NCI-H2196 (cell line): ENCODE measurements around the gene HSF5.
"Not testable (repeated sequence)": the region's sequence is repeated elsewhere in the genome, so short reads cannot be mapped to it uniquely, and the experiment has no call there.

Experiments used
- DNase-seq: peaks from one replicate; lab custom pipeline; 2025; ENCODE audit not compliant: unreplicated experiment; lab: John Stamatoyannopoulos, UW

Gene HSF5

DNA sequence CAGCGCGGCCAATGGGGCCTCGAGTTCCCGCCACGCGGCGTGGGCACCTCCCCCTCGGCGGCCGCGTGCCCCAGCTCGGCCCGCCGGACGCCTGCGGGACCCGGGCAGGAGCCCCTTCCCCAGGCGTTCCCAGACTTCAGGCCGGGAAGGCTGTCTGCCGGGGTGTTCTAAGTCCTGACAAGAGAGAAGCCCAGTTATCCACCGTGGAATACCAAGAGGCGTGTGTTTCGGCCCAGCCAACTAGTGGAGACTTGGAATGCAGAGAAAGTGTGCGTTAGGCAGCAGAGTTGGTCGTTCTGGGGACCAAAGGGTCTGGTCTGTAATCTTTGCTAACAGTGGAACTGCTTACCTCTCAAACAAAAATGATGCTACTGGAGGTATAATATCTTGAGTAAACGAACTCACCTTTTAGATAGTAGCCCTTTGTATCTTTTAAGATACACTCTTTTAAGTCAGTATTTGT lies 251 bp upstream of the HSF5 start:
- no peak for DNase-seq

DNA sequence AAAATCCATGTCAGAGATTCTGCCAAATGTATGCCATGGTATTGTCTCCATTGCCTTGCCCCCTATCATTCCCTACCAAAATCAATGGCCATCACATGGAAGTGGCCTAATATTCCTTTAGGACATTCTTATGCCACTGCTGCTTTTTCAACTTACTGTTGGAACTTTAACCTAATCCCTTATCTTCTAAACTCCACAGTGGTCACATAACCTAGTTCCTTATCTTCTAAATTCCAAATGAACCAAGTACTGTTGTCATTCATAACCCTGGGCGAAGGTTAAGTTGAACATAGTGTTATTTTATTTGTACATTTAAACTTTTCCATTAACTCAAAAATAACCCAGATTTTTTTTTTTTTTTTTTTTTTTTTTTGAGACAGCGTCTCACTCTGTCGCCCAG lies 3.6 kb downstream of the HSF5 start:
- no peak for DNase-seq

DNA sequence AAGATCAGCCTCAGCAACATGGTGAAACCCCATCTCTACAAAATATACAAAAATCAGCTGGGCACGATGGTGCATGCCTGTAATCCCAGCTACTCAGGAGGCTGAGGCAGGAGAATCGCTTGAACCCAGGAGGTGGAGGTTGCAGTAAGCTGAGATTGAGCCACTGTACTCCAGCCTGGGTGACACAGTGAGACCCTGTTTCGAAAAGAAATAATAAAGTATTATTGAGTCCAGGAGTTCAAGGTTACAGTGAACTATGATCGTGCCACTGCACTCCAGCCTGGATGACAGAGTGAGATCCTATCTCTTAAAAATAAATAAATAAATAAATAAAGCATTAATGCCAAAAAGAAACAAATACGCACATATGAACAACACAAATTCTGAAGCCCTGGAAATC lies 6.4 kb downstream of the HSF5 start:
- not testable (repeated sequence) for DNase-seq

DNA sequence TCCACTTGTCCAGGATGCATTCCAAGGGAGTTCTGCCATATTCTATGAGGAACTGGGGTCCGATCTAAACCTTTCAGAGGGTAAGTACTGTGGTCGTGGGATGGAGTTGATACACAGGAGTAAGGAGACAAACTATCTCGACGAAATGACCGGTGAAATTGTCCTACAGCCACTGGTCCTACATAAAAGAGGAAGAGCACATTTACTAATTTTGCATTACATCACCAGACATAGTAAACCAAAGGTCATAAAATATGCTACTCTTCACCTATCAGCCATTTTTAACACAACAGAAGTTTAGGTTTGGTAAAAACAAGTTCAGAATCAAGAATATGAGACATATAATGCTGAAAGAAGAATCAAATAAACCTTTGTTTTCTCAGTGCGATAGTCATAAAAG lies 8.1 kb downstream of the HSF5 start:
- no peak for DNase-seq

DNA sequence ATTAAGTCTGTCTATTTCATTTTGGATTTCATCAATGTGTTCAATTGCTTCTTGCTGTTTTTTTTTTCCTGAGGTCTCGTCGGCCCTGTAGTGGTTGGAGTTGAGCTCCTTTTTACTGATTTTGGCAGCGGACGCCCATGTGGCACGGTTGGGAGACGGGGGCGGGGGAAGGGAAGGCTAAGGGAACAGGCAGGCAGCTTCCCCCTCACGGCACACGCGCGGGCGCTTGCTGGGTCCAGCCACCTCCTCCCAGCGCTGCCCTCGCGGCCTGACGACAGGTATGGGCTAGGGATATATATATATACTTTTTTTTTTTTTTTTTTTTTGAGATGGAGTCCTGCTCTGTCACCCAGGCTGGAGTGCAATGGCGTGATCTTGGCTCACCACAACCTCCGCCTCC lies 11.4 kb downstream of the HSF5 start:
- no peak for DNase-seq

DNA sequence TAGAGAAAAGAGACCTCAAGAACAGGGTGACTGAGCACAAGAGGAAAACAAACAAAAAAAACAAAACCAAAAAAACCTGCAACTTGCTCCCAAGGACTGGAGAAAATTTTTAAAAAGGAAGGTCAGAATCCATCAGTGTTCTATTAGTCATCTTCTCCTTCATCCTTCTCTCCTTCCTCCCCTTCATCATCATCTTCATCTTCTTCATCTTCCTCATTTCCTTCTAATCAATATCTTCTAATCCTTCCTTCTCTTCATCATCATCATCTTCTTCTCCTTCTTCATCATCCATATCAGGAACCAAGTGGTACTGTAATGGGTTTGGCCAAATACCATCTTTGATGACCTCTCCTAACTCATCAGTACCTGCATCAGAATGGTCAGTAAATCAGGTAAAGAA lies 12.2 kb downstream of the HSF5 start:
- DNase-seq: no peak

DNA sequence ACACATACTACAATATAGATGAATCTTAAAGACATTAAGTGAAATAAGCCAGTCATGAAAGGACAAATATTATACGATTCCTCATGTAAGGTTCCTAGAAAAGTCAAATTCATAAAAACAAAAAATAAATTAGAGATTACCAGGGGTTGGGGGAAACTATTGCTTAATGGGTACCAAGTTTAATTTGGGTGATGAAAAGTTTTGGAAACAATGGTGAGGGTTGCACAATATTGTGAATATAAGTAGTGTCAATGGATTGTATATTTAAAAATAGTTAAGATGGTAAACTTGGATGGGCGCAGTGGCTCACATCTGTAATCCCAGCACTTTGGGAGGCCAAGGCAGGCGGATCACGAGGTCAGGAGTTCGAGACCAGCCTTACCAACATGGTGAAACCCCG lies 17.9 kb downstream of the HSF5 start:
- no peak for DNase-seq

DNA sequence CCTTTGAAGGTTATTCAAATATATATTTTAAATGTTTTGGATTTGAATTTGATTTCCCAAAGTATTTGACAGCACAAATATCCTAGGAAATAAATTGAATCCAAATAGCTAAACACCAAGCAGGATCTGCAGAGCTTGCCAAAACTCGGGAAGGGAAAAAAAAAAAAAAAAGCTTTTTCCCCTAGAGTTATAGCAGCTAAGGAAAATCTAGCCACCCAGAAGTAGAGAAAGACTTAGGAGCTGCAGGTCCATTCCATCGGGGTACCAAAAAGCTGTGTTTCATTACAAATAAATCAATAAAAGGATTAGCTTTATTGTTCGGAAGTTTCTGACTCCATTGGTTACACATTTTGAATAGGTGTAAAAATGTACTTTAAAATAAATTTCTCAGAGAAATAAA lies 19.3 kb downstream of the HSF5 start:
- DNase-seq: no peak

DNA sequence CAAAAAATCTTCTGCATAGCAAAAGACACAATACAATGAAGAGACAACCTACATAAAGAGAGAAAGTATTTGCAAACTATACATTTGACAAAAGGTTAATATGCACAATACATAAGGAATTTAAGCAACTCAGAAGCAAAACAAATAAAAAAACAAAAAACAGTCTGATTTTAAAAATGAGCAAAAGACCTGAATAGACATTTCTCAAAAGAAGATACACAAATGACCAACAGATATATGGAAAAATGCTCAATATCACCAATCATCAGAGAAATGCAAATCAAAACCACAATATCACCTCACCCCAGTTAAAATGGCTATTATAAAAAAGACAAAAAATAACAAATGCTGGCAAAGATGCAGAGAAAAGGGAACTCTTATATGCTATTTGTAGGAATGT lies 32.7 kb downstream of the HSF5 start:
- DNase-seq: no peak

DNA sequence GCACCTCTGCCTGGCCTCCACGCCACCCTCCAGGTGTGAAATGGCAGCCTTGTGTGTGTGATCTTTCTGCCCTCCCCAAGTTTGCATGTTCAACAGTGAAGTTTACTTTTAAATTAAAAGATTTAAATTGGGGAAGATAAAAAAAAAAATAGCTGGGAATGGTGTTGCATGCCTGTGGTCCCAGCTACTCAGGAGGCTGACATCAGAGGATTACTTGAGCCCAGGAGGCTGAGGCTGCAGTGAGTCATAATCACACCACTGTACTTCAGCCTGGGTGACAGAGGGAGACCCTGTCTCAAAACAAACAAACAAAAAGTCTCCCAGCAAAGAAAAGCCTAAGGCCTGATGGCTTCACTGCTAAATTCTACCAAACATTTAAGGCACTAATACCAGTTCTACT lies 35.5 kb downstream of the HSF5 start:
- DNase-seq: no peak

DNA sequence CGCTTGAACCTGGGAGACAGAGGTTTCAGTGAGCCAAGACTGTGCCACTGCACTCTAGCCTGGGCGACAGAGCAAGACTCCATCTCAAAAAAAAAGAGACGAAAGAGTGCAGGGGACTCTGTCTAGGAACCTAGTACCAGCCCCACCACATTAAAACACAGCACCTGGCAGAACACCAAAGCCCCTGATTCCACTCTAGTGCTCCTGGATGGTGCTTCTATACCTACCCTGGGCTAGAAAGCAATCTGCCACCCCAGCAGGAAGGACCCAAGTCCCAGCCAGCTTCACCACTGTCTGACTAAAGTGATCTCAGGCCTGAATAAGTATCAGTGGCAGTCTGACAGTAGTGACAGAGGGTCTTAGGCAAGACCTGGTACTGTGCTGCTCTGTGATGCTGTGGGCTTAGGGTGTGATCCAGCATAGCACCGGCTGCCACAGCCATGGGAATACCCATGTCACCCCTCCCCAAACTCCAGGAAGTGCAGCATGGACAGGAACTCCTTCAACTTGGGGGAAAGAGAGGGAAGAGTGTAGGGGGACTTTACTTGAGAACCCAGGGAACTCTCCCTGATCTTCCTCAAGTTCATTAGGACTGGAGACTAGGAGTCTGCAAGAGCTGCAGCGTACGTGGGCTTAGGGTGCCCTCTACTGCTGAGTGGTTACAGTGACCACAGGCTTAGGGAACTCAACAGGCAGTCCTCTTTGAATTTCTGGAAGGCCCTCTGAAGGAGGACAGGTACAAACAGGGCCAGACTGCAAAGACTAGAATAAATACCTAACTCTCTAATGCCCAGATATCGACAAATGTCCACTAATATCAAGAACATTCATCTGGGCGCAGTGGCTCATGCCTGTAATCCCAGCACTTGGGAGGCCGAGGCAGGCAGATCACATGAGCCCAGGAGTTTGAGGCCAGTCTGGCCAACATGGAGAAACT lies 40.9 kb downstream of the HSF5 start:
- DNase-seq: peak; percentile 69

DNA sequence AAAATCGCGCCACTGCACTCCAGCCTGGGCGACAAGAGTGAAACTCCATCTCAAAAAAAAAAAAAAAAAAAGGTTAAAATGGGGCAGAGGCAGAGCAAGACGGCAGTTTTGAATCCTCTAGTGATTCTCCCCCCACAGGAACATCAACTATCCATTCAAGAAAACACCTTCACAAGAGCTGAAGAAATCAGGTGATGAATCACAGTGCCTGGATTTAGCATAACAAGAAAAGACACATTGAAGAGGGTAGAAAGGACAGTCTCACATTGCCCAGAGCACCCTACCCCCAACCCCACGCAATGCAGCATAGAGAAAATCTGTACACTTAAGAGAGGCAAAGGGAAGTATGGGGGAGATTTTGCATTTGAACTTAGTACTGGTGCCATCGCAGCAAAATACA lies 42.1 kb downstream of the HSF5 start:
- no peak for DNase-seq

DNA sequence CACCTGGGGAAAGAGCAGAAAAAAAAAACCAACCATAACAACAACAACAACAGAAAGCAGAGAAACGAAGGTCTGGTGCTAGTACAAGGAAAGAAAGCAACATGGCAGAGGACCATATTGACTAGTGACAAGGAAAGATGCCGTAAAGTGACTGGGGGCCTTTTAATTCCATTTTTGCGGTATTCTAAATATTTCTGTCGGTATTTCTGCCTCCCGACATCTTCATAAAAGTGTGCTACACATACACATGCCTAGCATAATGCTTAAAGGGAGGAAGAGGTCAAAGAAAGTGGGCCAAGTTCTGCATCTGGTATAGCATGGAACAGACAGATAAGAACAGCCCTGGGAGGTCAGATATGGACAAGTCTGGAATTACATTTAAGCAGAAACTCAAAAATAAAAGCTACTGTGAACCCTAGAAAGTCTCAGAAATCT lies 51.4 kb downstream of the HSF5 start:
- DNase-seq: no peak

DNA sequence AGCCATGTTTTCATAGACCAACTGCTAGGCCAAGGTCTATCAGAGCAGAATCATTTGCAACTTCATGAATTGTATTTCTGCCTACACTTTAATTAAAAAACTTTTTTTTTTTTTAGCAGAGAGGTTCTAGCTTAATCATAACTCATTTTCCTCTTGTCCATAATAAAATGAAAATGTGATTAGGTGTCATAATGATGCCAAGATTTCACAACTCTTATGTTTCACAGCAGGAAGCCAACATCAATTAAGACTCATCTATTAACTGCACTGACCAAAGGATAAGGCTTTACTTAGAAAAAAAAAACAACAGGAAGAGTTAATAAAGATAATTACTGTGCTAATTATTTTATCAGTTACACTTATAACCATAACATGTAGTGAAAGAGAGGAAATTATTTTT lies 52.0 kb downstream of the HSF5 start:
- no peak for DNase-seq

DNA sequence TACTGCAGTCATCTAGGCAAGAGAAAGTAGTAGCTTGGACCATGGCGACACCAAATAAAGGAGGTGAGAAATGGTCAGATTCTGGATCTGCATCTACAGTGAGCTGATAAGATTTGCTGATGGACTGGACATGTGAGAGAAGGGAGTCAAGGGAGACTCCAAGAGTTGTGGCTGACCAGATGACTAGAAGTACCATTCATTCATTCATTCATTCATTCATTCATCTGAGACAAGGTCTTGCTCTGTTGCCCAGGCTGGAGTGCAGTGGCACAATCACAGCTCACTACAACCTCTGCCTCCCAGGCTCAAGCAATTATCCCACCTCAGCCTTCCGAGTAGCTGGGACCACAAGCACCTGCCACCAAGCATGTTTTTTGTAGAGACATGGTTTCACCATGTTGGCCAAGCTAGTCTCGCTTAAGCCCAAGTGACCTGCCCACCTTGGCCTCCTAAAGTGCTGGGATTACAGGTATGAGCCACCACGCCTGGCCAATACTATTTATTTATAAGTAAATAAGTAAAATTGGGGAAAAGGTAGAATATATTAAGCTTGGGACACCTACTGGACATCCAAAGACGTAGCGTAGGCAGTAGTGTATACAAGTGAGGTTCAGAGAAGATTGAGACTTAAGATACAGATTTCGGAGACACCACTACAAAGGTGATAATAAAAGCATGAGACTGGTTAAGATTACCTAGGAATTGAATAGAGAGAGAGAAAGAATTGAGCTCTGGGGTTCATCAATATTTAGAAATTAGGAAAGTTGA lies 55.2 kb downstream of the HSF5 start:
- DNase-seq: no peak

DNA sequence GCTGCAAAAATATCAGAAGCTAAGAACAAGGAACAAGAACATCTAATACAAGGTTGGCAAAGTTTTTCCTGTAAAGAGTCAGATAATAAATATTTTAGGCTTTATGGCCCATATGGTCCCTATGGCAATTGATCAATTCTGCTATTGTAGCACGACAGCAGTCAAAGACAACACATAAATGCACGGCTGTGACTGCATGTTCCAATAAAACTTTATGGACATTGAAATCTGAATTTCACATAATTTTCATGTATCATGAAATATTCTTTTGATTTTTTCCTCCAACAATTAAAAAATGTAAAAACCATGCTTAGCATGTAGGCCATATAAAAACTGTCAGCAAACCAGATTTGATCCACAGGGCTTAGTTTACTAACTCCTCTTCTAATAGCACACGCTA lies 60.4 kb downstream of the HSF5 start:
- no peak for DNase-seq

DNA sequence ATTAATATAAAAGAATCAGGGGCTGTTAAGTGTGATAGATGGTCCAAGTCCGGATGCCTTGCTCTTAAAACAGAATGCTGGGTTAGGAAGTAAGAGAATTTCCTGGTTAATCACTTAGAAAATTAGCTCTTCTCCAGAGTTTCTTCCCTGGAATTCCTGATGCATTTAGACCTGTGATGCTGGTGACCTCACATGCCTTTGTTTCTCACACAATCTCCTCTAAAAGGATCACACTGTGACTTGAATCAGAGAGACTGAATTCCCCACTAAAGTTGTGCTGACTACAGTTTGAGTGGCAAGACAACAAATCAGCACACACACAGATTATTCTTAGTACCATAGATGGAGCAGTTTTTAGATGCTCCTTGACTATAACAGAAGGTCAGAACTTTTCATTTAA lies 66.5 kb downstream of the HSF5 start:
- no peak for DNase-seq

DNA sequence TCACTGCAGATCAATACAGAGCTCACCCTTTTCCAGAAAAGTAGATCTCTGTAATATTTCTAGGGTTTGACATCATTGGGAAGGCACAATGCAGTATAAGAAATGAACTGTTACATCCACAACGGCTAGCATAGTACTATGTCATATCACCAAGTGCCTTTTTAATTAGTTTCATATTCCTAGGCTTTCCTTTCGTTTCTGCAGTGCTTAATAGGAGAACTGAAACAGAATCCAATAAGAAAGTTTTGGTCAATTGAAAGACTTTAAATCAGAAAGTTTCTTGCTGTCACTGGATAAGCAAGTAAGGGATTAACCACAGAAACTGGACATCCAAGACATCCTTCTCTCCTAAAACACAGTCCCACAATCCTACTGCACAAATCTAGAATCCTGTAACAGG lies 67.4 kb downstream of the HSF5 start:
- DNase-seq: no peak

DNA sequence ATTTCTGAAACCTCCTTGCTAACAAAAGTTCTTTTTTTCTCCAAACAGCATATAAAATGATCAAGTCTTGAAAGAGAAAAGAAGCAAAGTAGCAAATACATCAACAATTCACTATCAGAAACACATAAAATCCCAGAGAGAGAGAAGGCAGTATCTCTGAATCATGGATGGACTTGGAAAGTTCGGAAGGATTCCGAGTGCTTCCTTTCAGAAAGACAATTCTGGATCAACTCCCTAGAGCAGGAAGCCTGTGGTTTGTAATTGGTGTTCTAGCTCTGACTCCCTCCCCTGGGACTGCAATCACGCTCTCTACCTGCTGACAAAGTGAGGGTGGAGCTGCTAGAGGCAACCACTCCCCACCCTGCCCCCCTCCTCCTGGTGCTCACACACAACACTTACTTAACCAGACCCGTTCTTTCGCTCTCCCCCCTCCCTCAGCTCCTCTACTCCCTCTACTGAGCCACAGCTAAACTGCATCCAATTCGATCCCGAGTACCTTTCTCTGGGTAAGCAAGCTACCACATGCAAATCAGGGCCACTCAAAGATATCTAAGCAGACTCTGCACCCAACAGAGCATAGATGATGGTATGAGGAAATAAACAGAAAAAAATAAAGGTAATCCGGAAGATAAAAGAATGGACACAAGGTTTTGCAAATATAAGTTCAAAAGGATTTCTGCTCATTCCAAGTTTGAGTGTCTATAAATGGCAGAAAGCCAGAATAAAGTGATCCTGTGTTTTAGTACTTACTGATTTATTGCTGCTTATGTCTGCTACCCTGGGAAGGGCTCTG lies 70.7 kb downstream of the HSF5 start, which contains the start of gene RNF43:
RNF43 (minus strand) TSS at position 235 of the 793 bp plus-strand sequence. CDS start 1,957 bp downstream, outside the sequence.
- DNase-seq: peak; percentile 93

DNA sequence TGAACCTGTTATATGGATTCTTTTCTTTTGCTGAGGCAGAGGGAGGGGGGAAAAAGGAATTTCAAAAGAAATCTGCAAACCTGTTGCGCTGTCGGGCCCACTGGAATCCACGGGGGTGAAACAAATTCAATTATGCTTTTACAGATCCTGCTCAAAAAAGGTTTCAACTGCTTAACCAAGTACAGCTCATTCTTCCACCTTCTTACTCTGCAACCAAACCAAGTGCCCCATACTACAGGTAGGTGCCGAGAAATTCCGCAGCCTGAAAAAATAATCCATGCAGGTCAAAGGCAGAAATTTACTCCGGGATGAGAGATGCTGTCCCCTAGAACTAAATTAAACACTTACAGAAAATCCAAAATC lies 71.3 kb downstream of the HSF5 start:
- no peak for DNase-seq

DNA sequence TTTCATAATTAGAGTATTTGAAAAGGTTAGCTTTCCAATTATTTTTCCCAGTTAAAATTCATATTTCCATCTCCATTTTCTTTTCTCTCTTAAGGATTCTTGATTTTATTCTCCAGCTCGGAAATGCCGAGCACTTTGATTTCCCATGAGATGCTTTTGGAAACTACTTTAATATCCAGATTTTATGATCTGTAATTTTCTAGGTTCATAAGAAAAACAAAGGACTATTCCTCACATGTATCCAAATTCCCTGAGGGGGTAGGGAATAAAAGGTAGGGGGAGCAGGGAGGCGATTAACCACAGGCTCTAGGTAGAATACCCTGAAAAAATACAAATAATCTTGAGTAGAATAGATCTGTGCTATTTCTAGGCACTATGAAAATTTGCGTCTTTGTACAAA lies 71.8 kb downstream of the HSF5 start:
- DNase-seq: no peak
